ENCODE data around the gene TPM2.

- TF ChIP-seq POLR2A (IDR thresholded peaks at IDR 0.05; ENCODE audit: low read depth, low read length) (no peak), SPI1 (IDR thresholded peaks at IDR 0.05; ENCODE audit: low read depth, low read length) (no peak), TAF1 (IDR thresholded peaks at IDR 0.05; ENCODE audit: low read depth, low read length) (no peak), POLR2AphosphoS5 (IDR thresholded peaks at IDR 0.05; ENCODE audit: low read depth, low read length) (no peak)
Measured at GRCh38 chr9:35662437-35662836, 27.3 kb downstream of the TPM2 start.
